ENCODE measurements around the gene MED17. TPM values are rescaled to one million over a fixed set of nuclear protein-coding genes. Genes with fewer than 3 reads are reported as not detected.

Gene MED17
- total and polyA plus RNA-seq, 10 of the 15 experiments (the other 5 are each of a cell fraction or from before 2014, with no cell fraction given), result 7.3 to 38.7 (median 28.3) TPM

DNA sequence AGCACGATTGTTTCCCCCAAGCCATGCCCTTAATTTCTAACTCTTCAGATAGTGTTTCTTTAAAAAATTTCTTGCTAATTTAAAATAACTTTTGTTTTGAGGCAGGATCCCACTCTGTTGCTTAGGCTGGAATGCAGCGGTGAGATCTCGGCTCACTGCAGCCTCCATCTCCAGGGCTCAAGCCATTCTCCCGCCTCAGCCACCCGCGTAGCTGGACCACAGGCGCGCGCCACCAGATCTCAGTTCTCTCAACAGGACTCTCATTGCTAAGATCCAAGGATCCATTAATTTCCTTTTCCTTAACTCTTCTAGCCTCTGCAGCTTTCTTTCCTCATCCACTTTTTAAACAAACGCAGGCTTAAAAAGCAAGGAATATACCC, 327 bp upstream of the MED17 start:
- Histone ChIP-seq H4K20me1 (ENCODE audit: control insufficient read depth, insufficient read depth) (0 out of 2 replicates have a peak, but pooled peaks cover 3% of the 10 kb centered on the region), H3K4me2 (ENCODE audit: control insufficient read depth, insufficient read depth) (peak overlapping the region; percentile 71), H3K36me3 (ENCODE audit: control insufficient read depth in 2 of 2, insufficient read depth in 2 of 2, low read length in 1 of 2) (peaks cover 0 to 10% of the 10 kb centered on the region in 2 experiments; a peak in 1 of 4 replicates), H3K9me3 (replicated peaks; ENCODE audit: control insufficient read depth, insufficient read depth, low read length) (no peaks in the 10 kb centered on the region), H3K27me3 (replicated peaks in 1 of 2; ENCODE audit: control insufficient read depth in 2 of 2, insufficient read depth in 2 of 2, low read length in 1 of 2) (no peaks in the 10 kb centered on the region), H3K4me1 (ENCODE audit: control insufficient read depth, insufficient read depth, low read length) (no peaks in the 10 kb centered on the region; the same call in 1 of the 2 replicates), H2AFZ (ENCODE audit: control insufficient read depth, low read depth, low read length) (peak overlapping the region; percentile 74), H3K27ac (ENCODE audit: control insufficient read depth, insufficient read depth) (peak overlapping the region; percentile 95), H3K79me2 (ENCODE audit: control insufficient read depth, insufficient read depth, low read length) (peaks cover 50% of the 10 kb centered on the region), H3K9ac (ENCODE audit: control insufficient read depth, insufficient read depth, low read length) (peak overlapping the region; percentile 99), H3K4me3 (peak overlapping the region; percentile 80)
- BruUV-seq (replicated peaks), result TSS peak; percentile 86
- CTCF ChIA-PET, result interaction anchor here (0.6 to 3.5 kb wide), 18 partner anchors 11 to 668 kb away, joined by 3 to 36 read pairs (median 4); partner anchors contain the start of genes C11orf54 and TAF1D
- 3% methylated on average over 10 of the region's 10 CpGs for WGBS (ENCODE audit: insufficient coverage, insufficient replicate concordance, low lambda C conversion rate, missing lambda C conversion rate)
- no peak for DNase-seq (ENCODE audit: low read depth, low spot score)
- intact Hi-C loops (cut with micrococcal nuclease; ENCODE audit: unreplicated experiment) (loop anchor here (1.0 to 10.0 kb wide), 3 partner anchors 42 to 589 kb away; partner anchors contain the start of genes C11orf54, SLC36A4 and TAF1D), in situ Hi-C loops (cut with MboI) (no loop called here)
- POLR2A ChIA-PET, result interaction anchor here (0.5 to 5.2 kb wide), 9 partner anchors 9 to 352 kb away, joined by 3 to 85 read pairs (median 4); partner anchors contain the start of genes C11orf54, CEP295 and TAF1D
- ATAC-seq, result peak; percentile 61
- no peak for FAIRE-seq
- SMC1A ChIA-PET (ENCODE audit: uncharacterized antibody, unreplicated experiment), result interaction anchor here (0.7 to 4.9 kb wide), 14 partner anchors 16 to 549 kb away, joined by 3 to 74 read pairs (median 4); partner anchors contain the start of genes C11orf54, CEP295 and TAF1D
- RAD21 ChIA-PET (ENCODE audit: unreplicated experiment), result interaction anchor here (0.5 to 2.9 kb wide), 12 partner anchors 27 to 673 kb away, joined by 3 to 40 read pairs (median 4); partner anchors contain the start of genes C11orf54, CEP295, PANX1 and TAF1D
- TF ChIP-seq STAT3 (IDR thresholded peaks at IDR 0.05; ENCODE audit: low read depth, low read length) (no peak), ATF7 (IDR thresholded peaks at IDR 0.05; ENCODE audit: low read depth) (0 out of 2 replicates have a peak, but pooled peaks have one; percentile 32), IKZF2 (IDR thresholded peaks at IDR 0.05) (peak in 1 of 2 experiments; percentile 32; a peak in 1 of 4 replicates), SUPT20H (IDR thresholded peaks at IDR 0.05; ENCODE audit: borderline replicate concordance, control insufficient read depth, low read depth, low read length) (no peak), MTA2 (IDR thresholded peaks at IDR 0.05; ENCODE audit: low read depth) (0 out of 2 replicates have a peak, but pooled peaks have one; percentile 45), RB1 (IDR thresholded peaks at IDR 0.05; ENCODE audit: borderline replicate concordance) (peak; percentile 89; the same call in 1 of the 2 replicates), RAD21 (IDR thresholded peaks at IDR 0.05; ENCODE audit: insufficient read depth, low read depth, low read length) (no peak), KLF5 (IDR thresholded peaks at IDR 0.05; ENCODE audit: partially characterized antibody) (no peak)
- TF ChIP-seq, protein P1, sequence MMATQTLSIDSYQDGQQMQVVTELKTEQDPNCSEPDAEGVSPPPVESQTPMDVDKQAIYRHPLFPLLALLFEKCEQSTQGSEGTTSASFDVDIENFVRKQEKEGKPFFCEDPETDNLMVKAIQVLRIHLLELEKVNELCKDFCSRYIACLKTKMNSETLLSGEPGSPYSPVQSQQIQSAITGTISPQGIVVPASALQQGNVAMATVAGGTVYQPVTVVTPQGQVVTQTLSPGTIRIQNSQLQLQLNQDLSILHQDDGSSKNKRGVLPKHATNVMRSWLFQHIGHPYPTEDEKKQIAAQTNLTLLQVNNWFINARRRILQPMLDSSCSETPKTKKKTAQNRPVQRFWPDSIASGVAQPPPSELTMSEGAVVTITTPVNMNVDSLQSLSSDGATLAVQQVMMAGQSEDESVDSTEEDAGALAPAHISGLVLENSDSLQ (IDR thresholded peaks at IDR 0.05), result no peak
- TF ChIP-seq, protein P2, sequence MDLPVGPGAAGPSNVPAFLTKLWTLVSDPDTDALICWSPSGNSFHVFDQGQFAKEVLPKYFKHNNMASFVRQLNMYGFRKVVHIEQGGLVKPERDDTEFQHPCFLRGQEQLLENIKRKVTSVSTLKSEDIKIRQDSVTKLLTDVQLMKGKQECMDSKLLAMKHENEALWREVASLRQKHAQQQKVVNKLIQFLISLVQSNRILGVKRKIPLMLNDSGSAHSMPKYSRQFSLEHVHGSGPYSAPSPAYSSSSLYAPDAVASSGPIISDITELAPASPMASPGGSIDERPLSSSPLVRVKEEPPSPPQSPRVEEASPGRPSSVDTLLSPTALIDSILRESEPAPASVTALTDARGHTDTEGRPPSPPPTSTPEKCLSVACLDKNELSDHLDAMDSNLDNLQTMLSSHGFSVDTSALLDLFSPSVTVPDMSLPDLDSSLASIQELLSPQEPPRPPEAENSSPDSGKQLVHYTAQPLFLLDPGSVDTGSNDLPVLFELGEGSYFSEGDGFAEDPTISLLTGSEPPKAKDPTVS (IDR thresholded peaks at IDR 0.05; ENCODE audit: low read depth, low read length), result 0 out of 2 replicates have a peak, but pooled peaks have one; percentile 47
- TF ChIP-seq, protein P3, sequence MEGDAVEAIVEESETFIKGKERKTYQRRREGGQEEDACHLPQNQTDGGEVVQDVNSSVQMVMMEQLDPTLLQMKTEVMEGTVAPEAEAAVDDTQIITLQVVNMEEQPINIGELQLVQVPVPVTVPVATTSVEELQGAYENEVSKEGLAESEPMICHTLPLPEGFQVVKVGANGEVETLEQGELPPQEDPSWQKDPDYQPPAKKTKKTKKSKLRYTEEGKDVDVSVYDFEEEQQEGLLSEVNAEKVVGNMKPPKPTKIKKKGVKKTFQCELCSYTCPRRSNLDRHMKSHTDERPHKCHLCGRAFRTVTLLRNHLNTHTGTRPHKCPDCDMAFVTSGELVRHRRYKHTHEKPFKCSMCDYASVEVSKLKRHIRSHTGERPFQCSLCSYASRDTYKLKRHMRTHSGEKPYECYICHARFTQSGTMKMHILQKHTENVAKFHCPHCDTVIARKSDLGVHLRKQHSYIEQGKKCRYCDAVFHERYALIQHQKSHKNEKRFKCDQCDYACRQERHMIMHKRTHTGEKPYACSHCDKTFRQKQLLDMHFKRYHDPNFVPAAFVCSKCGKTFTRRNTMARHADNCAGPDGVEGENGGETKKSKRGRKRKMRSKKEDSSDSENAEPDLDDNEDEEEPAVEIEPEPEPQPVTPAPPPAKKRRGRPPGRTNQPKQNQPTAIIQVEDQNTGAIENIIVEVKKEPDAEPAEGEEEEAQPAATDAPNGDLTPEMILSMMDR (IDR thresholded peaks at IDR 0.05 in 2 of 3, conservative IDR thresholded peaks at IDR 0.05 in 1 of 3; ENCODE audit: control insufficient read depth in 2 of 3, extremely low read depth in 1 of 3, insufficient read depth in 1 of 3, low read depth in 3 of 3, low read length in 3 of 3), result peak in 1 of 3 experiments; percentile 12; a peak in 1 of 6 replicates
- TF ChIP-seq, protein P4, sequence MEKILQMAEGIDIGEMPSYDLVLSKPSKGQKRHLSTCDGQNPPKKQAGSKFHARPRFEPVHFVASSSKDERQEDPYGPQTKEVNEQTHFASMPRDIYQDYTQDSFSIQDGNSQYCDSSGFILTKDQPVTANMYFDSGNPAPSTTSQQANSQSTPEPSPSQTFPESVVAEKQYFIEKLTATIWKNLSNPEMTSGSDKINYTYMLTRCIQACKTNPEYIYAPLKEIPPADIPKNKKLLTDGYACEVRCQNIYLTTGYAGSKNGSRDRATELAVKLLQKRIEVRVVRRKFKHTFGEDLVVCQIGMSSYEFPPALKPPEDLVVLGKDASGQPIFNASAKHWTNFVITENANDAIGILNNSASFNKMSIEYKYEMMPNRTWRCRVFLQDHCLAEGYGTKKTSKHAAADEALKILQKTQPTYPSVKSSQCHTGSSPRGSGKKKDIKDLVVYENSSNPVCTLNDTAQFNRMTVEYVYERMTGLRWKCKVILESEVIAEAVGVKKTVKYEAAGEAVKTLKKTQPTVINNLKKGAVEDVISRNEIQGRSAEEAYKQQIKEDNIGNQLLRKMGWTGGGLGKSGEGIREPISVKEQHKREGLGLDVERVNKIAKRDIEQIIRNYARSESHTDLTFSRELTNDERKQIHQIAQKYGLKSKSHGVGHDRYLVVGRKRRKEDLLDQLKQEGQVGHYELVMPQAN (conservative IDR thresholded peaks at IDR 0.05), result peak; percentile 63
- TF ChIP-seq, protein P5, sequence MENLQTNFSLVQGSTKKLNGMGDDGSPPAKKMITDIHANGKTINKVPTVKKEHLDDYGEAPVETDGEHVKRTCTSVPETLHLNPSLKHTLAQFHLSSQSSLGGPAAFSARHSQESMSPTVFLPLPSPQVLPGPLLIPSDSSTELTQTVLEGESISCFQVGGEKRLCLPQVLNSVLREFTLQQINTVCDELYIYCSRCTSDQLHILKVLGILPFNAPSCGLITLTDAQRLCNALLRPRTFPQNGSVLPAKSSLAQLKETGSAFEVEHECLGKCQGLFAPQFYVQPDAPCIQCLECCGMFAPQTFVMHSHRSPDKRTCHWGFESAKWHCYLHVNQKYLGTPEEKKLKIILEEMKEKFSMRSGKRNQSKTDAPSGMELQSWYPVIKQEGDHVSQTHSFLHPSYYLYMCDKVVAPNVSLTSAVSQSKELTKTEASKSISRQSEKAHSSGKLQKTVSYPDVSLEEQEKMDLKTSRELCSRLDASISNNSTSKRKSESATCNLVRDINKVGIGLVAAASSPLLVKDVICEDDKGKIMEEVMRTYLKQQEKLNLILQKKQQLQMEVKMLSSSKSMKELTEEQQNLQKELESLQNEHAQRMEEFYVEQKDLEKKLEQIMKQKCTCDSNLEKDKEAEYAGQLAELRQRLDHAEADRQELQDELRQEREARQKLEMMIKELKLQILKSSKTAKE (IDR thresholded peaks at IDR 0.05; ENCODE audit: low read depth, poor library complexity, severe bottlenecking), result peak; percentile 56

Measured in GM12878 (cell line).